Cardiac fibroblast (primary cell): ENCODE results near the gene SPTLC1.
"Not testable (repeated sequence)": the region's sequence is repeated elsewhere in the genome, so short reads cannot be mapped to it uniquely, and the experiment has no call there.

ENCODE experiments used
- DNase-seq, 2 donors: peaks; one replicate each; pipeline versions ENCODE4 v3.0.0 to v3.0.0-alpha.2; 2010; ENCODE audit warnings: low read depth in 2 of 2
- H3K4me3 ChIP-seq, 2 donors: replicated peaks in 1 of 2; 1 replicate in 1 of 2; 2 replicates in 1 of 2; pipeline ENCODE4 v1.5.1; 2011; ENCODE audit warnings: low read depth in 2 of 2, low read length in 2 of 2, mild to moderate bottlenecking in 2 of 2, moderate library complexity in 1 of 2
- CTCF ChIP-seq: IDR thresholded peaks from one replicate; pipeline ENCODE4 v1.5.1; 2011; ENCODE audit warnings: low read depth, mild to moderate bottlenecking, low read length, inconsistent platforms

The SPTLC1 gene

GRCh38 chr9:92147030-92147851, 32.0 kb upstream of the SPTLC1 start:
- DNase-seq = peak; percentile 84 to 97
- TF ChIP-seq CTCF = peak; percentile 28
- H3K4me3 ChIP-seq = peak overlapping the region in 1 of 2 donors; percentile 14

GRCh38 chr9:92146610-92147009, 31.4 kb upstream of the SPTLC1 start:
- no peak for TF ChIP-seq CTCF
- peak; percentile 59 for DNase-seq
- H3K4me3 ChIP-seq = no peak overlapping the region

- H3K4me3 ChIP-seq, DNase-seq: not testable (repeated sequence)
Measured at GRCh38 chr9:92145784-92146183, 30.6 kb upstream of the SPTLC1 start.

- peak overlapping the region in 1 of 2 donors; percentile 68 for H3K4me3 ChIP-seq
- no peak for TF ChIP-seq CTCF
Measured at GRCh38 chr9:92142329-92142728, 27.1 kb upstream of the SPTLC1 start.

GRCh38 chr9:92141144-92142129, 26.2 kb upstream of the SPTLC1 start:
- no peak for TF ChIP-seq CTCF
- peak; percentile 37 to 45 for DNase-seq

More at GRCh38 chr9:92142329-92142728, 27.1 kb upstream of the SPTLC1 start:
- DNase-seq = no peak

GRCh38 chr9:92140754-92141143, 25.5 kb upstream of the SPTLC1 start:
- H3K4me3 ChIP-seq = peak overlapping the region; percentile 40 to 68
- no peak for DNase-seq
- TF ChIP-seq CTCF = no peak

More at GRCh38 chr9:92141144-92142129, 26.2 kb upstream of the SPTLC1 start:
- peak overlapping the region; percentile 40 to 68 for H3K4me3 ChIP-seq
